HEK293T (cell line): ENCODE results near the gene SECISBP2.

Source experiments
- CTCF ChIA-PET: fragments of 350-600 bp; formaldehyde crosslinking; extraction: SDS; loops from one replicate; lab custom pipeline; 2021; ENCODE audit warnings: antibody characterized with exemption, inconsistent platforms; lab: Yijun Ruan, JAX
- POLR2A ChIA-PET: fragments of 350-600 bp; formaldehyde crosslinking; extraction: SDS; loops from one replicate; lab custom pipeline; 2020; ENCODE audit warnings: antibody characterized with exemption, inconsistent platforms; lab: Yijun Ruan, JAX
- DNase-seq: peaks from one replicate; pipeline ENCODE4 v3.0.0; 2012; ENCODE audit warnings: mixed read lengths; ENCODE audit errors: extremely low spot score
- ARNT ChIP-seq: fragments of 450-650 bp; IDR thresholded peaks from 2 replicates; pipeline ENCODE4 v1.6.1; 2017; ENCODE audit warnings: mild to moderate bottlenecking
- BHLHE40 ChIP-seq: fragments of 450-650 bp; IDR thresholded peaks from 2 replicates; pipeline ENCODE4 v1.6.1; 2016; ENCODE audit warnings: mild to moderate bottlenecking, moderate library complexity, borderline replicate concordance
- CTBP1 ChIP-seq: fragments of 450-650 bp; IDR thresholded peaks from 2 replicates; pipeline ENCODE4 v1.6.1; 2016; ENCODE audit warnings: borderline replicate concordance
- ELF4 ChIP-seq: fragments of 450-650 bp; IDR thresholded peaks from 2 replicates; pipeline ENCODE4 v1.6.1; 2017; ENCODE audit warnings: antibody characterized with exemption
- FOXA1 ChIP-seq: fragments of 450-650 bp; IDR thresholded peaks from 2 replicates; pipeline ENCODE4 v1.6.1; 2016; ENCODE audit warnings: mild to moderate bottlenecking
- FOXK2 ChIP-seq: fragments of 450-650 bp; IDR thresholded peaks from 2 replicates; pipeline ENCODE4 v1.6.1; 2016; ENCODE audit warnings: mild to moderate bottlenecking
- FOXM1 ChIP-seq: fragments of 450-650 bp; IDR thresholded peaks from 2 replicates; pipeline ENCODE4 v1.6.1; 2017; ENCODE audit warnings: mild to moderate bottlenecking, borderline replicate concordance
- HDGF ChIP-seq: fragments of 450-650 bp; IDR thresholded peaks from 2 replicates; pipeline ENCODE4 v1.6.1; 2017; ENCODE audit warnings: antibody characterized with exemption, borderline replicate concordance
- L3MBTL2 ChIP-seq: fragments of 450-650 bp; conservative IDR thresholded peaks from 2 replicates; pipeline ENCODE4 v1.6.1; 2016; ENCODE audit warnings: mild to moderate bottlenecking
- LEF1 ChIP-seq: fragments of 450-650 bp; IDR thresholded peaks from 2 replicates; pipeline ENCODE4 v1.6.1; 2017; ENCODE audit warnings: mild to moderate bottlenecking, borderline replicate concordance
- NFRKB ChIP-seq: fragments of 450-650 bp; IDR thresholded peaks from 2 replicates; pipeline ENCODE4 v1.6.1; 2016; ENCODE audit warnings: mild to moderate bottlenecking, moderate library complexity
- PKNOX1 ChIP-seq: fragments of 450-650 bp; IDR thresholded peaks from 2 replicates; pipeline ENCODE4 v1.6.1; 2016
- SP1 ChIP-seq: fragments of 450-650 bp; IDR thresholded peaks from 2 replicates; pipeline ENCODE4 v1.6.1; 2017
- SUZ12 ChIP-seq: fragments of 450-650 bp; IDR thresholded peaks from 2 replicates; pipeline ENCODE4 v1.6.1; 2016; ENCODE audit warnings: mild to moderate bottlenecking
- TARDBP ChIP-seq: fragments of 450-650 bp; IDR thresholded peaks from 2 replicates; pipeline ENCODE4 v1.6.1; 2016
- ZNF384 ChIP-seq: fragments of 450-650 bp; IDR thresholded peaks from 2 replicates; pipeline ENCODE4 v1.6.1; 2016

The SECISBP2 gene

DNA sequence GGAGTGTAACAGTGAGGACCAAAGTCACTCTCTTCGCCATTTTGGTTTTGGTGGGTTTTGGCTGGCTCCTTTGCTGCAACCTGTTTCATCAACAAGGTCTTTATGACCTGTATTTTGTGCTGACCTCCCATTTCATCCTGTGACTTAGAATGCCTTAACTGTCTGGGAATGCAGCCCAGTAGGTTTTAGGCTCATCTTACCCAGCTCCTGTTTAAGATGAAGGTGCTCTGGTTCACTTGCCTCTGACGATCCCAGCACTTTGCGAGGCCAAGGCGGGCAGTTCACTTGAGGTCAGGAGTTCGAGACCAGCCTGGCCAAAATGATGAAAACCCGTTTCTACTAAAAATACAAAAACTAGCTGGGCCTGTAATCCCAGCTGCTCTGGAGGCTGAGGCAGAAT, 9.1 kb upstream of the SECISBP2 start:
- TF ChIP-seq ELF4 (no peak), FOXA1 (no peak), BHLHE40 (no peak), NFRKB (no peak), TARDBP (no peak), PKNOX1 (no peak), FOXK2 (no peak), FOXM1 (no peak), CTBP1 (no peak), SP1 (no peak), ARNT (no peak), L3MBTL2 (no peak), LEF1 (no peak), ZNF384 (no peak), HDGF (no peak)
- POLR2A ChIA-PET: no interaction called here
- DNase-seq: no peak
- CTCF ChIA-PET: no interaction called here

- 0 out of 2 replicates have a peak, but pooled peaks have one; percentile 12 for TF ChIP-seq NFRKB
- 0 out of 2 replicates have a peak, but pooled peaks have one; percentile 15 for TF ChIP-seq L3MBTL2
- TF ChIP-seq FOXA1: no peak
- ChIA-PET CTCF (interaction anchor here (1.0 kb wide), 1 partner anchor 9 kb away, joined by 3 read pairs; the partner anchor contains the start of gene SECISBP2), POLR2A (interaction anchor here (0.6 to 1.4 kb wide), 4 partner anchors 9 to 301 kb away, joined by 3 to 6 read pairs (median 4); partner anchors contain the start of gene SECISBP2)
- no peak for DNase-seq
Observed at GRCh38 chr9:89309608-89310474, 8.5 kb upstream of the SECISBP2 start.

DNA sequence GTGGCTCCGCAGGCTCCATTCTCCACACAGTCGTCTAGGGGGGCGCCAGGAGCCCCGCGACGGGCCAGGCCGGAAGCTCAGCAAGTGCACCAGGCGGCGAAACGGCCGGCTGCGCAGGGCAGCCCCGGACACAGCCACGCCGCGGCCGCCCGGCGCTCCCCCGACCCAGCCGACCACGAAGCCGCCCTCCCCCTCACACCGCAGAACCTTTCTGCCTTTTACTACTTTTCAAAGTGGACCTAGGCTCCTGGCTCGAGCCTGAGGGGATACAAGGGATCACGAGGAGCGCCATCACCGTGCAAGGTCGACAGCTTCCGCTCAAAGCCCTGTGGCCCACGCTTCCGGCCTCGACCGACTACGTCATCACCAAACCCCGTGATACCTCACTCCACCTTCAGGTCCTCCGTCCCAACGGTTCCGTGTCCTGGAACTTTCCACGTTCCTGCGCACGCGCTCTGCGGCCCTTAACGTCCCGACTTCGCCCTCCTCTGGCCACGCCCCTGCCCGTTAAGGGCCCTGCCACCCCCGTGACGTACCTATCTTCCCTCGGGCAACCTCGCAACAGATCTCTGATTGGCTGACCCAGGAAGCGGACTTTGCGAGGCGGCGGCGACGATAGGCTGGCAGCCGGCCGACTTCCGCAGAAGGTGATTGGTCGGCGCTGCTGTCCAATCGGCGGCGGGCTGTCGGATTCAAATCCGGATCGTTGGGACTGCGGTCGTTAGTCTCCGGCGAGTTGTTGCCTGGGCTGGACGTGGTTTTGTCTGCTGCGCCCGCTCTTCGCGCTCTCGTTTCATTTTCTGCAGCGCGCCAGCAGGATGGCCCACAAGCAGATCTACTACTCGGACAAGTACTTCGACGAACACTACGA, 7.6 kb upstream of the SECISBP2 start, which contains the start of gene CKS2:
Gene CKS2 (plus strand): TSS at position 721 of the 871 bp plus-strand sequence. CDS start 98 bp downstream, at position 819.
- peak; percentile 82 for TF ChIP-seq PKNOX1
- TF ChIP-seq TARDBP: no peak
- TF ChIP-seq FOXM1: peak; percentile 93
- no peak for TF ChIP-seq HDGF
- TF ChIP-seq ELF4: peak; percentile 93
- TF ChIP-seq LEF1: peak; percentile 16; the same call in 1 of the 2 replicates
- peak; percentile 97 for DNase-seq
- POLR2A ChIA-PET: interaction anchor here (0.6 to 1.4 kb wide), 4 partner anchors 8 to 302 kb away, joined by 3 to 6 read pairs (median 4); partner anchors contain the start of gene SECISBP2
- CTCF ChIA-PET: interaction anchor here (1.0 kb wide), 1 partner anchor 8 kb away, joined by 3 read pairs; the partner anchor contains the start of gene SECISBP2

DNA sequence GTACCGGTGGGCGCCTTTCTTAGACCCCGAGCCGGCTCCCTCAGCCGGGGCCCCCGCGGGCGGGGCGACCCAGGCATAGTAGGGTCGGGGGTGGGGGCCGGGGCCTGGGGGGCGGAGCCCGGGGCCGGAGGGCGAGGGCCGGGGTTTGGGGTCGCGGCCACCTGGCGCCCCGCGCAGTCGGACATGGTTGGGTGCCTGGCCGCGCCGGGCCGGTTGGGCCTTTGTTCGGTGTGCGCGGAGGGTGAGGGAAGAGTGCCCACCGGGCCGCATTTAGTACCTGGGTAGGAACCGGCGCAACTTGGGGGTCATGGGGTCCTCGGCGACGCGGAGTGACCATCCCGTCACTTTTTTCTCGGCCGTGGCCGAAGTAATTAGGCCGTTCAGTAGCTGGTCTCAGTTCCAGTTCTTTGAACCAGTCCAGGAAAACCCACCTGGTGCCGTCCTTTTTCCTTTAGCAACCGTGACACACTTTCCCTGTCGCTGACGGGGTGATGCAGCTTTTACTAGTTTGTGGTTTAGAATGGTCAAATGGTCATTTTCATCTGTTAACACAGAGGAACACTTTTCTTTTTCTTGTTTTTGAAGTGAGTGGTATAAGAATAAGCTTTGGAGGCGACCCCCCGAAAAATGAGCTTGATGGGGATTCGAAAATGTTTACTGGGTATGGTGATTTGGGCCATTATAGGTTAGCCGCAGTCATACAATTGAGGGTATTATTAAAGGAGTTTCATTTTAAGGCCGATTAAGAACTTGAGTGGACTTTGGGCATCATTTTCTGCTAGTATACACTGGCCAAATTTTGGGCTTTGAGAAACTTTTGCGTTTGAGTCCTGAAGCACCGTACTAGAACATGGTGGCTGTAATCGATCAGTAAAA, 6.7 kb upstream of the SECISBP2 start:
- POLR2A ChIA-PET: no interaction called here
- TF ChIP-seq ELF4 (no peak), LEF1 (no peak), FOXM1 (no peak), SUZ12 (no peak), L3MBTL2 (no peak), SP1 (no peak), FOXK2 (no peak), CTBP1 (no peak), ARNT (no peak), ZNF384 (no peak), HDGF (no peak), TARDBP (no peak), NFRKB (no peak), PKNOX1 (no peak)
- CTCF ChIA-PET: no interaction called here
- peak; percentile 19 for DNase-seq

DNA sequence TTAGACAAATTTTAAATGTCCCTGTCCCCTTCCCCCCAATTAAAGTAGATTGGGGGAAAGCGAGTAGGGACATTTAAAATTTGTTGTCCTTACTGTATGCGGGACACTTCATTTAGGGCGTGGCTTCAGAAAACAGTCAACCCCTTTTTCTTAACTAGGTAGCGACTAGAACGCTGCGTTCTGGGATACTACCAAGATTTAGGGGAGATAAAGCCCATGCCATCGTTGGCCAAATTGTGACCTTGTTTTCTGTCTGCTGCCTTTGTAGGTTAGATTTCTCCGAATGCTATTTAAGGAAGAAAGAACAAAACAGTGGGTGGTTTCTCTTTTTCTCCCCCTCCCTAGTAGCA, 6.1 kb upstream of the SECISBP2 start:
- no peak for DNase-seq
- ChIA-PET POLR2A (no interaction called here), CTCF (no interaction called here)
- no peak for TF ChIP-seq FOXK2
- TF ChIP-seq BHLHE40: no peak
- TF ChIP-seq HDGF: no peak
- TF ChIP-seq ZNF384: no peak
